ENCODE data around the gene ELMO2. TPM values are rescaled to one million over a fixed set of nuclear protein-coding genes. Genes with fewer than 3 reads are reported as not detected.

The ELMO2 gene
- total RNA-seq, 1 donor from 2014 or later = 35.6 TPM

GRCh38 chr20:46328200-46328882, 78.1 kb downstream of the ELMO2 start:
- peaks cover 2% of the 10 kb centered on the region for H3K27me3 Mint-ChIP-seq (ENCODE audit: unreplicated experiment)
- H3K4me3 Mint-ChIP-seq (ENCODE audit: unreplicated experiment) = no peak overlapping the region

GRCh38 chr20:46327557-46327956, 78.9 kb downstream of the ELMO2 start:
- peaks cover 4% of the 10 kb centered on the region for H3K27me3 Mint-ChIP-seq (ENCODE audit: unreplicated experiment)
- H3K27ac Mint-ChIP-seq (ENCODE audit: unreplicated experiment) = no peak overlapping the region
- DNase-seq (ENCODE audit: low spot score) = no peak
- no peak overlapping the region for H3K4me3 Mint-ChIP-seq (ENCODE audit: unreplicated experiment)
- H3K4me1 Mint-ChIP-seq (ENCODE audit: unreplicated experiment) = peaks cover 4% of the 10 kb centered on the region
- H3K36me3 Mint-ChIP-seq (ENCODE audit: low read depth, unreplicated experiment) = no peaks in the 10 kb centered on the region
- TF ChIP-seq, protein P1, sequence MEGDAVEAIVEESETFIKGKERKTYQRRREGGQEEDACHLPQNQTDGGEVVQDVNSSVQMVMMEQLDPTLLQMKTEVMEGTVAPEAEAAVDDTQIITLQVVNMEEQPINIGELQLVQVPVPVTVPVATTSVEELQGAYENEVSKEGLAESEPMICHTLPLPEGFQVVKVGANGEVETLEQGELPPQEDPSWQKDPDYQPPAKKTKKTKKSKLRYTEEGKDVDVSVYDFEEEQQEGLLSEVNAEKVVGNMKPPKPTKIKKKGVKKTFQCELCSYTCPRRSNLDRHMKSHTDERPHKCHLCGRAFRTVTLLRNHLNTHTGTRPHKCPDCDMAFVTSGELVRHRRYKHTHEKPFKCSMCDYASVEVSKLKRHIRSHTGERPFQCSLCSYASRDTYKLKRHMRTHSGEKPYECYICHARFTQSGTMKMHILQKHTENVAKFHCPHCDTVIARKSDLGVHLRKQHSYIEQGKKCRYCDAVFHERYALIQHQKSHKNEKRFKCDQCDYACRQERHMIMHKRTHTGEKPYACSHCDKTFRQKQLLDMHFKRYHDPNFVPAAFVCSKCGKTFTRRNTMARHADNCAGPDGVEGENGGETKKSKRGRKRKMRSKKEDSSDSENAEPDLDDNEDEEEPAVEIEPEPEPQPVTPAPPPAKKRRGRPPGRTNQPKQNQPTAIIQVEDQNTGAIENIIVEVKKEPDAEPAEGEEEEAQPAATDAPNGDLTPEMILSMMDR (IDR thresholded peaks at IDR 0.05; ENCODE audit: unreplicated experiment) = no peak
- no peaks in the 10 kb centered on the region for H3K9me3 Mint-ChIP-seq (ENCODE audit: unreplicated experiment)

More at GRCh38 chr20:46328200-46328882, 78.1 kb downstream of the ELMO2 start:
- DNase-seq (ENCODE audit: low spot score) = no peak
- TF ChIP-seq, protein P1 (IDR thresholded peaks at IDR 0.05; ENCODE audit: unreplicated experiment) = no peak
- Mint-ChIP-seq H3K9me3 (ENCODE audit: unreplicated experiment) (no peaks in the 10 kb centered on the region), H3K36me3 (ENCODE audit: low read depth, unreplicated experiment) (no peaks in the 10 kb centered on the region), H3K27ac (ENCODE audit: unreplicated experiment) (no peak overlapping the region), H3K4me1 (ENCODE audit: unreplicated experiment) (peaks cover 4% of the 10 kb centered on the region)

DNA sequence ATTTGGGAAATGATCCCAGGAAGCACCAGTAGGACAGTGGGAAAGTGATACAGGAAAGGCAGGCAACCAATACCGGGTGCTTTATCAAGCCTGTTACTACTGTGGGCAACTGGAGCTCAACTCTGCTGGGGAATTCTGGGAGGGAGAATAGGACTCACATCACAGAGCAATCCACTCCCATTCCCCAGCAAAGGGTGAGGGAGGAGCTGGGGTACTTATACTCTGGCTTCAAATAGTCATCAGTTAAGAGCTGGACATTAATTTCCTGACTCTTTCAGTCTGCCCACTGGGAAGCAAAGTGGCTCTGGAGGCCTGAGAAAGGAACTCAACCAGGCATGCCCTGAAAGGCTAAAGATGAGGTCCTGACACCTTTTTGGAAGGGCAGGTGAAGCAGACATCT, 80.6 kb downstream of the ELMO2 start:
- H3K36me3 Mint-ChIP-seq (ENCODE audit: low read depth, unreplicated experiment) = no peaks in the 10 kb centered on the region
- H3K4me1 Mint-ChIP-seq (ENCODE audit: unreplicated experiment) = no peaks in the 10 kb centered on the region
- no peak overlapping the region for H3K27ac Mint-ChIP-seq (ENCODE audit: unreplicated experiment)

DNA sequence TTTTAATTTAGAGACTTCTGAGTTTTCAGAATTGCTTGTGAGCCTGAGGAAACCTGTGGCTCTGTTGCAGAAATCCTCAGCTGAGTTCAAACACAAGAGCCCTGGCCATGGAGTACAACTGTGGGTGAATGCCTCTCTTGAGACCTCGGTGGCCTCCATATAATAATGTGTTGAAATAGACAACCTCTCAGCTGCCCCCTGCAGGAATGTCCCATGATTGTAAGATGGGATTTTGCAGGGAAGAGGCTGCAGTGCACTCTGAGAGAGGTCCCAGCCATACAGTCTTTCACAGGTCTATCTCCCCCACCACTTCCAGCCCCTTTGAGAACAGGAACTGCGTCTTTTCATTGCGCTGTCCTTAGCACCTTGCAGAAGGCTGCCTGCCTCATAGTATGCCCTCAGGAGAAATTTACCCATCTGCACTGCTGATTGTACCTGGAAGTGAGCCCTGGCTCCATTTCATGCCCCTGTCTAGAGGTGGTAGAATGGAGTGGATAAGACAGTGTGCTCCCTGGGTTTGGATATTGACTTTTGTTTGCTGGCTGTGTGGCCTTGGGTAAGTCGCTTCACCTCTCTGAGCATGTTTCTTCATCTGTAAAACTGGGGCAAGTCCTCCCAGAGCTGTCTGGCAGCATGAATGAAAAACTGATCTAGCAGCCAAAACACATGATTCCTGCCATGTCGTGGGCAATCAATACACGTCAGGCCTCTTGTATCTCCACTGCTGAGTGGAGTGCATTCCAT, 81.3 kb downstream of the ELMO2 start:
- Mint-ChIP-seq H3K4me3 (ENCODE audit: unreplicated experiment) (no peak overlapping the region), H3K27ac (ENCODE audit: unreplicated experiment) (no peak overlapping the region), H3K36me3 (ENCODE audit: low read depth, unreplicated experiment) (no peaks in the 10 kb centered on the region), H3K27me3 (ENCODE audit: unreplicated experiment) (peaks cover 7% of the 10 kb centered on the region), H3K4me1 (ENCODE audit: unreplicated experiment) (no peaks in the 10 kb centered on the region), H3K9me3 (ENCODE audit: unreplicated experiment) (no peaks in the 10 kb centered on the region)
- peak; percentile 65 for DNase-seq (ENCODE audit: low spot score)
- TF ChIP-seq, protein P1 (IDR thresholded peaks at IDR 0.05; ENCODE audit: unreplicated experiment) = no peak

More for the DNA sequence above, 80.6 kb downstream of the ELMO2 start:
- TF ChIP-seq, protein P1 (IDR thresholded peaks at IDR 0.05; ENCODE audit: unreplicated experiment) = no peak
- Mint-ChIP-seq H3K27me3 (ENCODE audit: unreplicated experiment) (peaks cover 4% of the 10 kb centered on the region), H3K9me3 (ENCODE audit: unreplicated experiment) (no peaks in the 10 kb centered on the region), H3K4me3 (ENCODE audit: unreplicated experiment) (no peak overlapping the region)
- no peak for DNase-seq (ENCODE audit: low spot score)

DNA sequence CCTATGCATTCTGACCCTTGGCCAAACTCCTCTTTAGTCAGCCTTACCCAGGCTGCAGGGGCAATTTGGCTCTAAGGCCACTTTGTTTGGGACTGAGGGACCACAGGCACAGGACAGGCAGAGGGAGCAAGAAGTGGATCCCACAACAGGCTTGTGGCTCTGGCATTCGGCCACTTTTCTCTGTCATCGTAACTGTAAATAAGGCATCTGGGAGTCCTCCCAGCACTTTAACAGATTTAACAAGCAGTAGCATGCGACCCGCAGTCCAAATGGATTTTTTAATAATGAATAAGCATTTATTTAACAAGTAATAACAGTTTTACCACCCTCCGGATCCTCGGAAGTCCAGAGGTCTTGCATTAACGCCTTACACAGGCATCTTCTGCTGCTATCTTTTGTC, 82.0 kb downstream of the ELMO2 start:
- Mint-ChIP-seq H3K9me3 (ENCODE audit: unreplicated experiment) (no peaks in the 10 kb centered on the region), H3K4me3 (ENCODE audit: unreplicated experiment) (no peak overlapping the region), H3K36me3 (ENCODE audit: low read depth, unreplicated experiment) (no peaks in the 10 kb centered on the region), H3K27ac (ENCODE audit: unreplicated experiment) (no peak overlapping the region), H3K4me1 (ENCODE audit: unreplicated experiment) (no peaks in the 10 kb centered on the region), H3K27me3 (ENCODE audit: unreplicated experiment) (peaks cover 7% of the 10 kb centered on the region)
- no peak for DNase-seq (ENCODE audit: low spot score)
- TF ChIP-seq, protein P1 (IDR thresholded peaks at IDR 0.05; ENCODE audit: unreplicated experiment) = no peak
